H9 (cell line): ENCODE measurements around the gene VWC2L. TPM values are rescaled to one million over a fixed set of nuclear protein-coding genes. Genes with fewer than 3 reads are reported as not detected.

Source experiments
- DNase-seq: peaks from one replicate; pipeline ENCODE4 v3.0.0-alpha.2; 2017
- H2AFZ ChIP-seq: one replicate; pipeline ENCODE4 v1.6.1; 2013; ENCODE audit warnings: mild to moderate bottlenecking, low read length, control low read depth, moderate library complexity
- H2AK5ac ChIP-seq: 2 replicates; pipeline ENCODE4 v1.6.1; 2013; ENCODE audit warnings: low read length, control low read depth, mixed read lengths; ENCODE audit not compliant: insufficient read length
- H2BK120ac ChIP-seq: one replicate; pipeline ENCODE4 v1.6.1; 2013; ENCODE audit warnings: low read depth, mild to moderate bottlenecking, low read length, control low read depth, inconsistent platforms; ENCODE audit not compliant: poor library complexity, severe bottlenecking
- H2BK12ac ChIP-seq: 2 replicates; pipeline ENCODE4 v1.6.1; 2013; ENCODE audit warnings: low read length, control low read depth, mixed read lengths, low read depth; ENCODE audit not compliant: insufficient read length
- H2BK15ac ChIP-seq: 2 replicates; pipeline ENCODE4 v1.6.1; 2013; ENCODE audit warnings: low read depth, low read length, control low read depth
- H2BK20ac ChIP-seq: one replicate; pipeline ENCODE4 v1.6.1; 2013; ENCODE audit warnings: low read depth, mild to moderate bottlenecking, low read length, control low read depth, inconsistent platforms; ENCODE audit not compliant: poor library complexity, severe bottlenecking
- H2BK5ac ChIP-seq: 2 replicates; pipeline ENCODE4 v1.6.1; 2013; ENCODE audit warnings: low read length, control low read depth, mixed read lengths; ENCODE audit not compliant: insufficient read length
- H3K14ac ChIP-seq: 2 replicates; pipeline ENCODE4 v1.6.1; 2013; ENCODE audit warnings: low read length, control low read depth; ENCODE audit not compliant: insufficient read depth
- H3K18ac ChIP-seq: 2 replicates; pipeline ENCODE4 v1.6.1; 2013; ENCODE audit warnings: low read depth, mild to moderate bottlenecking, mixed read lengths, low read length, control low read depth; ENCODE audit not compliant: insufficient read length
- H3K23ac ChIP-seq: 2 replicates; pipeline ENCODE4 v1.6.1; 2013; ENCODE audit warnings: low read length, control low read depth, mixed read lengths, low read depth; ENCODE audit not compliant: insufficient read length
- H3K23me2 ChIP-seq: 2 replicates; pipeline ENCODE4 v1.6.1; 2013; ENCODE audit warnings: low read depth, mild to moderate bottlenecking, mixed read lengths, low read length, control low read depth; ENCODE audit not compliant: insufficient read length, poor library complexity, severe bottlenecking
- H3K27ac ChIP-seq: 2 replicates; pipeline ENCODE4 v1.5.1; 2013; ENCODE audit warnings: low read length, control low read depth, mixed read lengths, low read depth; ENCODE audit not compliant: insufficient read length
- H3K27me3 ChIP-seq: 2 replicates; pipeline ENCODE4 v1.6.1; 2013; ENCODE audit warnings: low read length, control low read depth, inconsistent platforms; ENCODE audit not compliant: insufficient read depth
- H3K4ac ChIP-seq: 2 replicates; pipeline ENCODE4 v1.6.1; 2013; ENCODE audit warnings: low read depth, mild to moderate bottlenecking, control low read depth, inconsistent platforms, low read length, moderate library complexity
- H3K4me1 ChIP-seq: 2 replicates; pipeline ENCODE4 v1.6.1; 2013; ENCODE audit warnings: low read length, control low read depth, inconsistent platforms; ENCODE audit not compliant: insufficient read depth
- H3K4me2 ChIP-seq: 2 replicates; pipeline ENCODE4 v1.6.1; 2013; ENCODE audit warnings: low read length, control low read depth, mixed read lengths; ENCODE audit not compliant: insufficient read length, insufficient read depth
- H3K56ac ChIP-seq: 2 replicates; pipeline ENCODE4 v1.6.1; 2013; ENCODE audit warnings: low read depth, mild to moderate bottlenecking, mixed read lengths, low read length, control low read depth; ENCODE audit not compliant: insufficient read length
- H3K79me1 ChIP-seq: 2 replicates; pipeline ENCODE4 v1.6.1; 2013; ENCODE audit warnings: low read depth, mild to moderate bottlenecking, moderate library complexity, low read length, control low read depth, inconsistent platforms; ENCODE audit not compliant: insufficient read depth, poor library complexity, severe bottlenecking
- H3K79me2 ChIP-seq: 2 replicates; pipeline ENCODE4 v1.6.1; 2013; ENCODE audit warnings: low read length, control low read depth, inconsistent platforms; ENCODE audit not compliant: insufficient read depth
- H3K9ac ChIP-seq: 2 replicates; pipeline ENCODE4 v1.6.1; 2013; ENCODE audit warnings: low read length, control low read depth, mixed read lengths; ENCODE audit not compliant: insufficient read length; ENCODE audit errors: extremely low read depth
- H3K9me3 ChIP-seq: one replicate; pipeline ENCODE4 v1.6.1; 2013; ENCODE audit warnings: low read depth, low read length, inconsistent platforms; ENCODE audit not compliant: control insufficient read depth
- H3T11ph ChIP-seq: one replicate; pipeline ENCODE4 v1.6.1; 2013; ENCODE audit warnings: mild to moderate bottlenecking, low read length, control low read depth, inconsistent platforms
- H4K20me1 ChIP-seq: one replicate; pipeline ENCODE4 v1.6.1; 2013; ENCODE audit not compliant: control insufficient read depth, insufficient read length, insufficient read depth
- H4K5ac ChIP-seq: 2 replicates; pipeline ENCODE4 v1.6.1; 2013; ENCODE audit warnings: low read depth, mild to moderate bottlenecking, mixed read lengths, low read length, control low read depth; ENCODE audit not compliant: insufficient read length
- H4K8ac ChIP-seq: replicated peaks from 2 replicates; pipeline ENCODE4 v1.6.1; 2013; ENCODE audit warnings: low read length, control low read depth, mixed read lengths, low read depth; ENCODE audit not compliant: insufficient read length
- H4K91ac ChIP-seq: 2 replicates; pipeline ENCODE4 v1.6.1; 2013; ENCODE audit warnings: low read depth, mild to moderate bottlenecking, moderate library complexity, mixed read lengths, low read length, control low read depth; ENCODE audit not compliant: insufficient read length
- H3K27ac Mint-ChIP-seq, 3 experiments: 2 replicates in 2 of 3; 3 replicates in 1 of 3; pipeline ENCODE4 v1.8.0; 2020 to 2021; ENCODE audit warnings: mixed read lengths in 3 of 3, mild to moderate bottlenecking in 1 of 3, moderate library complexity in 1 of 3
- H3K27me3 Mint-ChIP-seq: 2 replicates; pipeline ENCODE4 v1.8.0; 2021; ENCODE audit warnings: low read depth, mild to moderate bottlenecking, moderate library complexity, mixed read lengths
- H3K36me3 Mint-ChIP-seq, 3 experiments: 2 replicates in 2 of 3; 3 replicates in 1 of 3; pipeline ENCODE4 v1.8.0; 2020 to 2021; ENCODE audit warnings: low read depth in 3 of 3, mixed read lengths in 3 of 3; ENCODE audit not compliant: insufficient read depth in 1 of 3
- H3K4me1 Mint-ChIP-seq, 2 experiments: 2 replicates each; pipeline ENCODE4 v1.8.0; 2020; ENCODE audit warnings: mixed read lengths in 2 of 2
- H3K4me3 Mint-ChIP-seq, 2 experiments: 2 replicates in 1 of 2; 3 replicates in 1 of 2; pipeline ENCODE4 v1.8.0; 2020 to 2021; ENCODE audit warnings: mild to moderate bottlenecking in 2 of 2, mixed read lengths in 2 of 2, moderate library complexity in 1 of 2
- H3K9me3 Mint-ChIP-seq, 2 experiments: 2 replicates in 1 of 2; 3 replicates in 1 of 2; pipeline ENCODE4 v1.8.0; 2020; ENCODE audit warnings: mild to moderate bottlenecking in 2 of 2, mixed read lengths in 2 of 2, moderate library complexity in 1 of 2
- WGBS: extraction: QIAGEN DNeasy Blood & Tissue Kit; methylation state at CpG from one replicate; pipeline ENCODE4 v1.1.7; 2013; ENCODE audit warnings: missing lambda C conversion rate, low lambda C conversion rate, mixed read lengths; ENCODE audit not compliant: insufficient read length; ENCODE audit errors: extremely low coverage; 5-methylcytosine and 5-hydroxymethylcytosine counted together
- total RNA-seq: library from RNA; stranded (reverse); gene quantifications from 2 replicates; pipeline ENCODE4 v1.2.1, GENCODE V29; 2021
- TF ChIP-seq, protein P1 (sequence below): fragments of 200-600 bp; sonication (generic); conservative IDR thresholded peaks from 3 replicates; pipeline ENCODE4 v1.8.0; 2021; ENCODE audit warnings: antibody characterized with exemption, mild to moderate bottlenecking

VWC2L gene
- total RNA-seq, 1 experiment from 2014 or later = not detected

DNA sequence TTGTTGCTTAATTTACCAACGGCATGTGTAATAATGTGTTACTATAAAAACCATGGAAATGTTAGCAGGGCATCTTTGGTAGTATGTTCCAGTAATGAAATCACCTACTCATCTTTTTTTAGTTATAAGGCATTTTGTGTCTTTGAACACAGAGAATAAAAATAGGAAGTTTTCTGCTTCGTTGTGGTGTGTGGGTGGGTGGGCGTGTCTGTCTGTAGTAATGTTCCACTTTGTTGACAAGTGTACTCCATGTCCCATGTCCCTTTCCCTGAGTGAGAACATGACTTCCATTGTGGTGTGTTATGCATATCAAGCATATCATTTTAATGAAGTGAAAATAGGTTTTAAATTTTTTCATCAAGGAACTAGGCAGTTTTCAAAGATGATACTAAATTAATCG, 149.3 kb downstream of the VWC2L start:
- no peak overlapping the region for H3K4me3 Mint-ChIP-seq
- Histone ChIP-seq H3K4ac (no peak overlapping the region), H3K56ac (no peak overlapping the region), H3K9me3 (no peaks in the 10 kb centered on the region), H3K79me1 (no peaks in the 10 kb centered on the region), H4K8ac (no peak overlapping the region), H2BK5ac (no peak overlapping the region), H3K14ac (no peak overlapping the region), H2BK120ac (no peak overlapping the region), H3K23me2 (no peaks in the 10 kb centered on the region), H2AFZ (no peak overlapping the region), H3T11ph (no peak overlapping the region), H3K23ac (no peak overlapping the region), H3K18ac (no peak overlapping the region), H3K79me2 (no peaks in the 10 kb centered on the region), H3K9ac (no peak overlapping the region), H2BK12ac (no peak overlapping the region), H2BK20ac (no peak overlapping the region), H4K20me1 (no peaks in the 10 kb centered on the region), H4K5ac (no peak overlapping the region), H2BK15ac (no peak overlapping the region), H3K27me3 (no peaks in the 10 kb centered on the region), H4K91ac (no peak overlapping the region), H2AK5ac (no peak overlapping the region), H3K4me1 (no peaks in the 10 kb centered on the region), H3K4me2 (no peak overlapping the region), H3K27ac (no peak overlapping the region)
- H3K27me3 Mint-ChIP-seq = no peaks in the 10 kb centered on the region
- WGBS = 100% methylated on average over 1 of the region's 4 CpGs
- TF ChIP-seq, protein P1, sequence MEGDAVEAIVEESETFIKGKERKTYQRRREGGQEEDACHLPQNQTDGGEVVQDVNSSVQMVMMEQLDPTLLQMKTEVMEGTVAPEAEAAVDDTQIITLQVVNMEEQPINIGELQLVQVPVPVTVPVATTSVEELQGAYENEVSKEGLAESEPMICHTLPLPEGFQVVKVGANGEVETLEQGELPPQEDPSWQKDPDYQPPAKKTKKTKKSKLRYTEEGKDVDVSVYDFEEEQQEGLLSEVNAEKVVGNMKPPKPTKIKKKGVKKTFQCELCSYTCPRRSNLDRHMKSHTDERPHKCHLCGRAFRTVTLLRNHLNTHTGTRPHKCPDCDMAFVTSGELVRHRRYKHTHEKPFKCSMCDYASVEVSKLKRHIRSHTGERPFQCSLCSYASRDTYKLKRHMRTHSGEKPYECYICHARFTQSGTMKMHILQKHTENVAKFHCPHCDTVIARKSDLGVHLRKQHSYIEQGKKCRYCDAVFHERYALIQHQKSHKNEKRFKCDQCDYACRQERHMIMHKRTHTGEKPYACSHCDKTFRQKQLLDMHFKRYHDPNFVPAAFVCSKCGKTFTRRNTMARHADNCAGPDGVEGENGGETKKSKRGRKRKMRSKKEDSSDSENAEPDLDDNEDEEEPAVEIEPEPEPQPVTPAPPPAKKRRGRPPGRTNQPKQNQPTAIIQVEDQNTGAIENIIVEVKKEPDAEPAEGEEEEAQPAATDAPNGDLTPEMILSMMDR = no peak
- H3K9me3 Mint-ChIP-seq = peaks cover 6% of the 10 kb centered on the region in 2 experiments; a peak in 4 of 5 replicates
- H3K4me1 Mint-ChIP-seq = no peaks in the 10 kb centered on the region
- DNase-seq = no peak
- H3K27ac Mint-ChIP-seq = no peak overlapping the region
- H3K36me3 Mint-ChIP-seq = no peaks in the 10 kb centered on the region; a peak in 1 of 7 replicates
